Measurements from ENCODE around the gene GBF1. TPM values are rescaled to one million over a fixed set of nuclear protein-coding genes. Genes with fewer than 3 reads are reported as not detected.

The GBF1 gene
- total RNA-seq, 4 donors from 2014 or later, result 10.9 to 45.4 (median 23.9) TPM

DNA sequence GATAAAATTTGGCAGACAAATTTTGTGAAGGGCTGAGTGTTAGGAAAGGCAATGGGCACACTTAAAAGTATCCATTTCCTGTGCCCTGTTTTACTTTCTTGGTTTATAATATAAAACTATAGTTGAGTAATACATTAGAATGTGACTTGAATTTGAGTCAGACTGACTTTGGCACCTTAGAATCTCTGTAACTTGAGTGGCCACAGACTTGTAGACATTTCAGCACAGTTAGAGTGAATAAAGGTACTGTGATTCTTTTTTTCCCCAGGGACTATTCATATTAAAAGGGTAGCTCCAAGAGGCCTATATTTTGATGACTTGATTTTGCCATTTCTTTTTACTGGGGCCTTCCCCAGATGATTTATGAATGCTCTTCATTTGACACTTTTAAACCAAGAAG, 22.4 kb downstream of the GBF1 start:
- TF ChIP-seq, protein P1, sequence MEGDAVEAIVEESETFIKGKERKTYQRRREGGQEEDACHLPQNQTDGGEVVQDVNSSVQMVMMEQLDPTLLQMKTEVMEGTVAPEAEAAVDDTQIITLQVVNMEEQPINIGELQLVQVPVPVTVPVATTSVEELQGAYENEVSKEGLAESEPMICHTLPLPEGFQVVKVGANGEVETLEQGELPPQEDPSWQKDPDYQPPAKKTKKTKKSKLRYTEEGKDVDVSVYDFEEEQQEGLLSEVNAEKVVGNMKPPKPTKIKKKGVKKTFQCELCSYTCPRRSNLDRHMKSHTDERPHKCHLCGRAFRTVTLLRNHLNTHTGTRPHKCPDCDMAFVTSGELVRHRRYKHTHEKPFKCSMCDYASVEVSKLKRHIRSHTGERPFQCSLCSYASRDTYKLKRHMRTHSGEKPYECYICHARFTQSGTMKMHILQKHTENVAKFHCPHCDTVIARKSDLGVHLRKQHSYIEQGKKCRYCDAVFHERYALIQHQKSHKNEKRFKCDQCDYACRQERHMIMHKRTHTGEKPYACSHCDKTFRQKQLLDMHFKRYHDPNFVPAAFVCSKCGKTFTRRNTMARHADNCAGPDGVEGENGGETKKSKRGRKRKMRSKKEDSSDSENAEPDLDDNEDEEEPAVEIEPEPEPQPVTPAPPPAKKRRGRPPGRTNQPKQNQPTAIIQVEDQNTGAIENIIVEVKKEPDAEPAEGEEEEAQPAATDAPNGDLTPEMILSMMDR (IDR thresholded peaks at IDR 0.05), result no peak
- TF ChIP-seq POLR2A (IDR thresholded peaks at IDR 0.05), result no peak
- H3K27ac ChIP-seq, result peak overlapping the region; percentile 36 to 44
- H3K36me3 ChIP-seq, result no peaks in the 10 kb centered on the region
- H3K4me1 ChIP-seq, result peaks cover 8% of the 10 kb centered on the region in 2 donors
- no peak overlapping the region for H3K4me3 ChIP-seq
- no peaks in the 10 kb centered on the region for H3K27me3 ChIP-seq
- no peaks in the 10 kb centered on the region for H3K9me3 ChIP-seq
- DNase-seq, result no peak
- intact Hi-C loops (cut with DNase I; ENCODE audit: low total_unique reads), result no loop called here

GRCh38 chr10:102268375-102268888, 23.1 kb downstream of the GBF1 start:
- H3K27me3 ChIP-seq, result no peaks in the 10 kb centered on the region
- no peak for DNase-seq
- no peaks in the 10 kb centered on the region for H3K36me3 ChIP-seq
- H3K9me3 ChIP-seq, result no peaks in the 10 kb centered on the region
- H3K4me3 ChIP-seq, result no peak overlapping the region
- no peak for TF ChIP-seq POLR2A (IDR thresholded peaks at IDR 0.05)
- TF ChIP-seq, protein P1 (IDR thresholded peaks at IDR 0.05), result peak in 1 of 4 experiments; percentile 11
- H3K27ac ChIP-seq, result peak overlapping the region in 1 of 2 donors; percentile 44
- intact Hi-C loops (cut with DNase I; ENCODE audit: low total_unique reads), result no loop called here
- H3K4me1 ChIP-seq, result peaks cover 8% of the 10 kb centered on the region in 2 donors

GRCh38 chr10:102269017-102269416, 23.7 kb downstream of the GBF1 start:
- Histone ChIP-seq H3K27ac (no peak overlapping the region), H3K4me3 (no peak overlapping the region), H3K36me3 (no peaks in the 10 kb centered on the region), H3K4me1 (peaks cover 8% of the 10 kb centered on the region in 2 donors), H3K9me3 (no peaks in the 10 kb centered on the region), H3K27me3 (no peaks in the 10 kb centered on the region)
- DNase-seq, result no peak
- TF ChIP-seq, protein P1 (IDR thresholded peaks at IDR 0.05), result no peak
- no peak for TF ChIP-seq POLR2A (IDR thresholded peaks at IDR 0.05)
- intact Hi-C loops (cut with DNase I; ENCODE audit: low total_unique reads), result no loop called here

DNA sequence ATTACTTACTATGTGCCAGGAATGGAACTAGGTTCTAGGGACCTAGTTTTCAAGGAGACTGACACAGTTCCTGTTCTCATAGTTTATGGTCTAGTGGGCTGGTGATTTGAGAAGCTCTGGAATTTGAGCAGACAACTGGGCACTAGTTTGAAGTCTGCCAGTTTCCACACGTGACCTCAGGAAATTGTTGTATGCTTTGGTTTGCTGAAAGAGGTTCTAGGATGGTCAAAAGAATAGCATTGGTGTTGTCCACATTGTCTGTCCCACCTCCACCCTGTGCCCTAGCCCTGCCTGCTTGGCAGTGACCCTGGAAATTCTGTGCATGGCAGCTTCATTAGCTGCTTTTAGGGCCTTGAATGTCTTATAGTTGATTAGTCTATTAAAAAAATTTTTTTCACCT, 28.7 kb downstream of the GBF1 start:
- no peak for TF ChIP-seq POLR2A (IDR thresholded peaks at IDR 0.05)
- TF ChIP-seq, protein P1 (IDR thresholded peaks at IDR 0.05), result no peak
- H3K4me3 ChIP-seq, result no peak overlapping the region
- no peaks in the 10 kb centered on the region for H3K36me3 ChIP-seq
- no peaks in the 10 kb centered on the region for H3K27me3 ChIP-seq
- no peaks in the 10 kb centered on the region for H3K4me1 ChIP-seq
- H3K9me3 ChIP-seq, result no peaks in the 10 kb centered on the region
- DNase-seq, result no peak
- no peak overlapping the region for H3K27ac ChIP-seq
- intact Hi-C loops (cut with DNase I; ENCODE audit: low total_unique reads), result no loop called here

DNA sequence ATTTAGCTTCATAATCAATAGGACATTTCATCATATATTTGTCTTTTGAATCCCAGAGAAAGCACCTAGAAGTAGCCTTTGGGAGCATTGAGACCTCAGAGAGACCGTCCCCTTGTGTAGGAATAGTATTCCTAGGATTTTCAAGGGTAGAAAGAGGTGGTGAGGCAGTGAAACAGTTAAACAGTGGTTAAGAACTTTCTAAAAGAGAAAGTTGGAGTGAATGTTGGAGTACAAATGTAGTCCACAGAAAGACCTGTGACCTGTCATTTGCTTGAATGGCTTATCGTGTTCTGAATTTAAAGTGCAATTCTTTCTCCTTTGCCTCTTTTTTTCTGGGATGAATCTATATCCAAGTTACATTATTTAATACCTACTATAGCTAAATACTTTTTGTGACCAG, 30.0 kb downstream of the GBF1 start:
- peaks cover 3 to 5% of the 10 kb centered on the region in 2 donors for H3K4me1 ChIP-seq

More for the DNA sequence above, 30.0 kb downstream of the GBF1 start:
- no peak for TF ChIP-seq POLR2A (IDR thresholded peaks at IDR 0.05)
- TF ChIP-seq, protein P1 (IDR thresholded peaks at IDR 0.05), result no peak
- Histone ChIP-seq H3K36me3 (no peaks in the 10 kb centered on the region), H3K27ac (no peak overlapping the region), H3K27me3 (no peaks in the 10 kb centered on the region), H3K4me3 (no peak overlapping the region), H3K9me3 (no peaks in the 10 kb centered on the region)
- DNase-seq, result no peak
- intact Hi-C loops (cut with DNase I; ENCODE audit: low total_unique reads), result no loop called here

All from uterus (tissue), 4 donors.